ENCODE data around the gene SLC12A9.

GRCh38 chr7:100891568-100892247 lies 39.2 kb downstream of the SLC12A9 start:
- TF ChIP-seq CTCF (IDR thresholded peaks at IDR 0.05) = no peak
- no peak for TF ChIP-seq EZH2 (IDR thresholded peaks at IDR 0.05; ENCODE audit: borderline replicate concordance, insufficient read depth, low read depth, low read length, poor library complexity, severe bottlenecking)

Data from B cell (primary cell).